CD8-positive, alpha-beta memory T cell (primary cell): ENCODE data around the gene CEACAM16. TPM values are rescaled to one million over a fixed set of nuclear protein-coding genes. Genes with fewer than 3 reads are reported as not detected.

Experiments used
- CTCF ChIA-PET: fragments of 350-600 bp; sonication (Branson Sonifier 250); formaldehyde crosslinking; loops from one replicate; lab custom pipeline; 2021; ENCODE audit warnings: antibody characterized with exemption; lab: Charles Lee
- POLR2A ChIA-PET: fragments of 350-600 bp; sonication (Branson Sonifier 250); formaldehyde crosslinking; loops from one replicate; lab custom pipeline; 2021; ENCODE audit warnings: antibody characterized with exemption; lab: Charles Lee
- DNase-seq, 5 donors: peaks; one replicate each; pipeline versions ENCODE4 v3.0.0 to v3.0.0-alpha.2; 2020 to 2022; ENCODE audit warnings: mixed read lengths in 1 of 5
- H3K27ac ChIP-seq: one replicate; pipeline ENCODE4 v1.7.0; 2013; ENCODE audit warnings: low read depth, mild to moderate bottlenecking, low read length, moderate library complexity
- H3K27me3 ChIP-seq: 2 replicates; pipeline ENCODE4 v1.7.0; 2013; ENCODE audit warnings: low read length, mild to moderate bottlenecking; ENCODE audit not compliant: insufficient read depth, poor library complexity, severe bottlenecking
- H3K36me3 ChIP-seq: 2 replicates; pipeline ENCODE4 v1.7.0; 2013; ENCODE audit warnings: mild to moderate bottlenecking, low read length, moderate library complexity; ENCODE audit not compliant: insufficient read depth
- H3K4me1 ChIP-seq: 2 replicates; pipeline ENCODE4 v1.7.0; 2013; ENCODE audit warnings: mild to moderate bottlenecking, low read length, moderate library complexity; ENCODE audit not compliant: insufficient read depth
- H3K4me3 ChIP-seq: 2 replicates; pipeline ENCODE4 v1.7.0; 2013; ENCODE audit warnings: mild to moderate bottlenecking, low read length
- H3K9me3 ChIP-seq: 2 replicates; pipeline ENCODE4 v1.7.0; 2013; ENCODE audit warnings: mild to moderate bottlenecking, low read length
- H3K27ac Mint-ChIP-seq, 8 donors: one replicate each; pipeline ENCODE4 v1.8.0; 2020 to 2021; ENCODE audit warnings: mixed read lengths in 8 of 8, mild to moderate bottlenecking in 6 of 8, inconsistent platforms in 3 of 8, moderate library complexity in 3 of 8
- H3K27me3 Mint-ChIP-seq, 2 donors: one replicate each; pipeline ENCODE4 v1.8.0; 2020 to 2021; ENCODE audit warnings: mixed read lengths in 2 of 2, mild to moderate bottlenecking in 1 of 2, moderate library complexity in 1 of 2
- H3K36me3 Mint-ChIP-seq, 3 donors: one replicate each; pipeline ENCODE4 v1.8.0; 2020 to 2021; ENCODE audit warnings: mixed read lengths in 3 of 3, inconsistent platforms in 1 of 3, mild to moderate bottlenecking in 1 of 3
- H3K4me1 Mint-ChIP-seq, 3 donors: one replicate each; pipeline ENCODE4 v1.8.0; 2020 to 2021; ENCODE audit warnings: mixed read lengths in 3 of 3, inconsistent platforms in 1 of 3, mild to moderate bottlenecking in 1 of 3
- H3K4me3 Mint-ChIP-seq, 7 donors: one replicate each; pipeline ENCODE4 v1.8.0; 2020 to 2021; ENCODE audit warnings: mixed read lengths in 7 of 7, mild to moderate bottlenecking in 6 of 7, moderate library complexity in 4 of 7, inconsistent platforms in 2 of 7
- H3K9me3 Mint-ChIP-seq, 5 donors: one replicate each; pipeline ENCODE4 v1.8.0; 2020 to 2022; ENCODE audit warnings: mixed read lengths in 5 of 5, mild to moderate bottlenecking in 3 of 5, moderate library complexity in 2 of 5, inconsistent platforms in 1 of 5
- polyA plus RNA-seq: library from polyadenylated mRNA; unstranded; fragments of 300-500 nt; fragmentation: Illumina TruSeq; gene quantifications from one replicate; pipeline ENCODE4 v1.2.3, GENCODE V29; 2021
- total RNA-seq, 2 experiments: library from RNA; stranded (reverse); gene quantifications; one replicate each; pipeline ENCODE4 v1.2.3, GENCODE V29; 2021

The CEACAM16 gene
- total and polyA plus RNA-seq, 3 experiments from 2014 or later, result not detected

DNA sequence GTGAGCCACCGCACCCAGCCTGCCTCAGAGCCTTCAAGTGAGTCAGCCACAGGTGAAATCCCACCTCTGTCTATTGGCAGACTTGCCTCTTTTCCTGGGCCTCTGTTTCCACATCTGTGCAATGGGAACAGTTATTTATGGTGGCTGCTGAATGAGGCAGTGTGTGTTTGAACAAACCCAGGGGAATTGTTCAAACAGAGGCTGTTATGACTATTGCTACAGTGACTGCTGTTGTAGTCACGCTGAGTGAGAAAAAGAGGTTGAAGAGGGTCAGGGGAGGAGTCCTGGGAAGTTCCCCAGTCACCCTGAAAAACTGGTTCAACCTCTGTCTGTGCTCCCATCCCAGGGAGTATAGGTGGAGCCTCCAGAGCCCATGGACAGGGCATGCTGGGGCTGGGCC, 27.6 kb upstream of the CEACAM16 start, which contains the start of gene CEACAM19:
Gene CEACAM19, plus strand, starts transcription at position 83 of the 400 bp plus-strand sequence. CDS start 450 bp downstream, outside the sequence.
- Mint-ChIP-seq H3K9me3 (no peaks in the 10 kb centered on the region), H3K27ac (no peak within 1 kb of the TSS), H3K4me3 (no peak within 1 kb of the TSS), H3K36me3 (no peaks in the 10 kb centered on the region), H3K27me3 (peaks cover 8 to 12% of the 10 kb centered on the region in 2 donors), H3K4me1 (no peaks in the 10 kb centered on the region)
- Histone ChIP-seq H3K27ac (no peak within 1 kb of the TSS), H3K36me3 (no peaks in the 10 kb centered on the region), H3K4me1 (no peaks in the 10 kb centered on the region), H3K27me3 (no peaks in the 10 kb centered on the region), H3K9me3 (no peaks in the 10 kb centered on the region), H3K4me3 (no peak within 1 kb of the TSS)
- no peak for DNase-seq
- ChIA-PET CTCF (no interaction called here), POLR2A (no interaction called here)

DNA sequence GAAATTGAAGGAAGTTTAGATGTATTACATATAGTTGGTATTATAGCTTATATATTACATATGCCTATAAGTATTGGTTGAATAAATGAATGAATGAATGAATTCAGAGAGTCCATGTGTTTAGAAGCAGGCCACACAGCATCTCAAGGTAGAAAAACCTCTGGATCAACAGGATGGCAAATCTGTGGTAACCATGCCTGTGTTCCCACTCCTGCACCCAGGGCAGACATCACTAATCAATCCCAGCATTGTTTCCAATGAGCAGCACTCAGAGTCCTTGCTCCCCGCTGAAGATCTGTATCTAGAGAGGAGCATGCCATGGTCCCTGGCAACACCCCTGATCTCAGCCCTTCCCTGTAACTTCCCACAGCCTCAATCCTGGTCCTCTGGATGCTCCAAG, 26.7 kb upstream of the CEACAM16 start:
- H3K27ac Mint-ChIP-seq, result no peak overlapping the region
- H3K9me3 Mint-ChIP-seq, result no peaks in the 10 kb centered on the region
- ChIA-PET CTCF (no interaction called here), POLR2A (no interaction called here)
- DNase-seq, result no peak
- Histone ChIP-seq H3K36me3 (no peaks in the 10 kb centered on the region), H3K27ac (no peak overlapping the region), H3K4me1 (no peaks in the 10 kb centered on the region), H3K9me3 (no peaks in the 10 kb centered on the region), H3K4me3 (no peak overlapping the region), H3K27me3 (no peaks in the 10 kb centered on the region)
- H3K4me1 Mint-ChIP-seq, result no peaks in the 10 kb centered on the region
- peaks cover 6 to 12% of the 10 kb centered on the region in 2 donors for H3K27me3 Mint-ChIP-seq
- no peaks in the 10 kb centered on the region for H3K36me3 Mint-ChIP-seq
- no peak overlapping the region for H3K4me3 Mint-ChIP-seq

DNA sequence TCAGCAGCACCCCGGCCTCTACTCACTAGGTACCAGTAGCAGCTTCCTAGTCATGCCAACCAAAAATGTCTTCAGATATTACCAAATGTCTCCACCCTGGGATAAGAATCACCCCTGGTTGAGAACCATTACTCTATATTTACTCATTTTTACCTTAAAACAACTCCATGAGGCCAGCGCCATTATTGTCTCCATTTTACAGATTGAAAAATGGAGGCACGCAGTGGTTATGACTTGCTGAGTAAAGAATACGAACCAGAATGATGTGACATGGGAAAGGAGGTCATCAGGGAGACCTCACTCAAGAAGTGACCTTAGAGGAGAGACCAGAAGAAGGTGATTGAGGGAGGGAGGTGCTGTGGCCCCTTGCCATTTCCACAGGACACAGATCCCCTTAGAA, 25.4 kb upstream of the CEACAM16 start:
- Histone ChIP-seq H3K9me3 (no peaks in the 10 kb centered on the region), H3K27ac (no peak overlapping the region), H3K27me3 (no peaks in the 10 kb centered on the region), H3K4me1 (no peaks in the 10 kb centered on the region), H3K36me3 (no peaks in the 10 kb centered on the region), H3K4me3 (no peak overlapping the region)
- H3K27ac Mint-ChIP-seq, result peak overlapping the region in 1 of 8 donors; percentile 11
- H3K4me1 Mint-ChIP-seq, result no peaks in the 10 kb centered on the region
- no peak for DNase-seq
- H3K4me3 Mint-ChIP-seq, result no peak overlapping the region
- POLR2A ChIA-PET, result no interaction called here
- peaks cover 10 to 12% of the 10 kb centered on the region in 2 donors for H3K27me3 Mint-ChIP-seq
- no peaks in the 10 kb centered on the region for H3K9me3 Mint-ChIP-seq
- H3K36me3 Mint-ChIP-seq, result no peaks in the 10 kb centered on the region
- CTCF ChIA-PET, result no interaction called here

DNA sequence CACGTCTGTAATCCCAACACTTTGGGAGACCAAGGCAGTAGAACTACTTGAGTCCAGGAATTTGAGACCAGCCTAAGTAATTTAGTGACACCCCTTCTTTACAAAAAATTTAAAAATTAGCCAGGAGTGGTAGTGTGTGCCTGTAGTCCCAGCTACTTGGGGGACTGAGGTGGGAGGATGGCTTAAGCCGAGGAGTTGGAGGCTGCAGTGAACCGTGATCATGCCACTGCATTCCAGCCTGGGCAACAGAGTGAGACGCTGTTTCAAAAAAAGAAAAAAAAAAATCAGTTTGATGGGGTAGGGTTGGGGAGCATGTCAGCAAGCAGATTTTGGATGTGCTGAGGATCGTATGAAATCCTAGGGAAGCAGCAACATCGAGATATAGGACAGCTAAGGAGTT, 23.4 kb upstream of the CEACAM16 start:
- Histone ChIP-seq H3K4me1 (no peaks in the 10 kb centered on the region), H3K9me3 (no peaks in the 10 kb centered on the region), H3K36me3 (no peaks in the 10 kb centered on the region), H3K27ac (no peak overlapping the region), H3K4me3 (no peak overlapping the region), H3K27me3 (no peaks in the 10 kb centered on the region)
- POLR2A ChIA-PET, result no interaction called here
- no peak overlapping the region for H3K27ac Mint-ChIP-seq
- H3K27me3 Mint-ChIP-seq, result peaks cover 5 to 13% of the 10 kb centered on the region in 2 donors
- DNase-seq, result no peak
- H3K9me3 Mint-ChIP-seq, result no peaks in the 10 kb centered on the region
- H3K4me1 Mint-ChIP-seq, result no peaks in the 10 kb centered on the region
- CTCF ChIA-PET, result no interaction called here
- no peak overlapping the region for H3K4me3 Mint-ChIP-seq
- H3K36me3 Mint-ChIP-seq, result no peaks in the 10 kb centered on the region

DNA sequence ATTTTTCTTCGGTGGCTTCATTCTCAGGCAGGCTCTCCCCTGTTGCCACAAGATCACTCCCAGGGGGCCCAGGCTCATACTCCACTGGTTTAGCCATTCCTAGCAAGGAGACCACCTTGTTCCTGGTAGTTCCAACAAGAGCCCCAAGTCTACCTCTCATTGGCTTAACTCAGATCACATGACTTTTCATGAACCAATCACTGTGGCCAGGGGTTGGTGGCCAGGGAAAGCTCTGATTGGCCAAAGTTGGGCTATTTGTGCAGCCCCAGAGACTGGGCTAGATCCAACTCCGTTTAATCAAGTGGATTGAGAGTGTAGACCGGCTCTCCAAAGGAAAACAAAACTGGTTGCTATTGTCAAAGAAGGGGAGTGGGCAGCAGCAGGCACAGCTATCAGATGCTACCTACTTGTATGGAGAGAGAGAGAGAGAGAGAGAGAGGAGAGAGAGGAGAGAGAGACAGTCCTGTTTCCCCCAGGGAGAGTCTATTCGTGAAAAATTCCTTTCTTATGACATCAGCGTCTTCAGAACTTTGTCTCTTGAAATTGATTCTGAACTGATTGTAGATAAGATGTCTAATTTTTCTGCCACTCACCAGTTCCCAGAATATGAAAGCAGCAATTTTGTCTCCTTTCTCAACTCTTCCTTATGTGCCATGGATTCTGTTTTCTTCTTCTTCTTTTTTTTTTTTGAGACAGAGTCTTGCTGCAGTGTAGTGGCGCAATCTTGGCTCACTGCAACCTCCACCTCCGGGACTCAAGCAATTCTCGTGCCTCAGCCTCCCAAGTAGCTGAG, 21.7 kb upstream of the CEACAM16 start:
- Histone ChIP-seq H3K9me3 (no peaks in the 10 kb centered on the region), H3K27ac (no peak overlapping the region), H3K4me3 (no peak overlapping the region), H3K4me1 (no peaks in the 10 kb centered on the region), H3K36me3 (no peaks in the 10 kb centered on the region), H3K27me3 (no peaks in the 10 kb centered on the region)
- no peak overlapping the region for H3K27ac Mint-ChIP-seq
- CTCF ChIA-PET, result interaction anchor here (1.2 kb wide), 1 partner anchor 14 kb away, joined by 3 read pairs; no protein-coding TSS in a partner anchor
- H3K27me3 Mint-ChIP-seq, result peaks cover 5 to 15% of the 10 kb centered on the region in 2 donors
- POLR2A ChIA-PET, result no interaction called here
- no peak for DNase-seq
- H3K36me3 Mint-ChIP-seq, result no peaks in the 10 kb centered on the region
- no peaks in the 10 kb centered on the region for H3K9me3 Mint-ChIP-seq
- H3K4me1 Mint-ChIP-seq, result no peaks in the 10 kb centered on the region
- H3K4me3 Mint-ChIP-seq, result no peak overlapping the region

DNA sequence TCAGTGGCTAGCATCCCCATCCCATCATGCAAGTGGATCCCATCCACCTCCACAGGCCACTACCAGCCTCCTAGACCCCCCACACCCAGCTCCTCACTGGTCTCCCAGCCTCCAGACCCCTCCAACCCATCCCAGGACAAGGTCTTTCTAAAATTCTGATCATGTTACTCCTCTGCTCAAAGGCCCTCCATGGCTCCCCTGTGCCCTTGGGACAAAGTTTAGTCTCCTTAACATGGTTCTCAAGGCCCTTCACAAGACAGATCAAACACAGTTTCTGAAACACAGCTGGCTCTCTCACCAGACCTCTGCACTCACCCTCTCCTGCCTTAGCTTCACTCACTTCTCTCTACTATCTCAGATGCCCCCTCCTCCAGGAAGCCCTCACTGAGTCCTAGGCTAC, 18.4 kb upstream of the CEACAM16 start:
- H3K27me3 ChIP-seq, result no peaks in the 10 kb centered on the region
- H3K4me1 Mint-ChIP-seq, result peaks cover 3 to 5% (median 5%) of the 10 kb centered on the region in 3 donors
- H3K4me1 ChIP-seq, result no peaks in the 10 kb centered on the region
- H3K9me3 ChIP-seq, result no peaks in the 10 kb centered on the region
- no peaks in the 10 kb centered on the region for H3K36me3 ChIP-seq
- peaks cover 9 to 25% of the 10 kb centered on the region in 2 donors for H3K27me3 Mint-ChIP-seq
- peaks cover 0 to 2% (median 0%) of the 10 kb centered on the region in 5 donors for H3K9me3 Mint-ChIP-seq
- H3K27ac ChIP-seq, result no peak overlapping the region
- H3K36me3 Mint-ChIP-seq, result no peaks in the 10 kb centered on the region
- CTCF ChIA-PET, result no interaction called here
- H3K4me3 ChIP-seq, result no peak overlapping the region
- POLR2A ChIA-PET, result no interaction called here
- H3K27ac Mint-ChIP-seq, result no peak overlapping the region
- DNase-seq, result no peak
- no peak overlapping the region for H3K4me3 Mint-ChIP-seq

DNA sequence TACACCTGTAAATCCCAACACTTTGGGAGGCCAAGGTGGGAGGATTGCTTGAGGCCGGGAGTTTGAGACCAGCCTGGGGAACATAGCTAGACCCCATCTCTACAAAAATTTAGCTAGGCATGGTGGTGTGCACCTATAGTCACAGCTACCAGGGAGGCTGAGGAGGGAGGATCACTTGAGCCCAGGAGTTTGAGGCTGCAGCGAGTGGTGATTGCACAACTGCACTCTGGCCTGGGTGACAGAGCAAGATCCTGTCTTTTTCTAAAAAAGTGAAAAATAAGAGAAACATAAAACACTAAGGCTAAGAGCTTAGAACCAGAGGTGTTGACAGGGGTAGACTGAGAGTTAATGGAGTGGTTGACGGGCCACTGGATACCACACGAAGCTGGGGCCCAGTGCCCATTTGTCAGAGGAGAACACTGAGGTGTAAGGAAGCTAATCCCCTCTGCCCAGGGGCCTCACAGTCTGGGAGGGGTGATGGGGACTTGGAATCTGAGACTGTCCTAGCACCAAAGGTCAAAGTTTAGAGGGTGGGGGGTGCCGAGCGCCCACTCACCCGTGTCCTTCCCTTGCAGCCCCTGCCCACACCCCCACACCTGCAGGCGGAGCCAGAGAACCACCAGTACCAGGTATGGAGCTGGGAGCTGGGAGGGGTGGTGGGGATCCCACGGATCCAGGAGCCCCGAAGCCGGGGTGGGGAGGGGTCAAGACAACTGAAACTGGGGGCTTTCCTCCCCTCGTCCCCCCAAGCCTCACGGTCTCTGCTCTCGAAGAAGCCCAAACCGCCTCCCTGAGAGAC, 16.8 kb upstream of the CEACAM16 start:
- H3K36me3 ChIP-seq, result no peaks in the 10 kb centered on the region
- ChIA-PET POLR2A (no interaction called here), CTCF (no interaction called here)
- peaks cover 9 to 31% of the 10 kb centered on the region in 2 donors for H3K27me3 Mint-ChIP-seq
- peaks cover 0 to 2% (median 0%) of the 10 kb centered on the region in 5 donors for H3K9me3 Mint-ChIP-seq
- H3K27ac ChIP-seq, result no peak overlapping the region
- H3K4me1 ChIP-seq, result no peaks in the 10 kb centered on the region
- no peak overlapping the region for H3K27ac Mint-ChIP-seq
- no peaks in the 10 kb centered on the region for H3K27me3 ChIP-seq
- no peak overlapping the region for H3K4me3 Mint-ChIP-seq
- peaks cover 3 to 5% (median 5%) of the 10 kb centered on the region in 3 donors for H3K4me1 Mint-ChIP-seq
- no peaks in the 10 kb centered on the region for H3K9me3 ChIP-seq
- no peak for DNase-seq
- H3K36me3 Mint-ChIP-seq, result no peaks in the 10 kb centered on the region
- no peak overlapping the region for H3K4me3 ChIP-seq

DNA sequence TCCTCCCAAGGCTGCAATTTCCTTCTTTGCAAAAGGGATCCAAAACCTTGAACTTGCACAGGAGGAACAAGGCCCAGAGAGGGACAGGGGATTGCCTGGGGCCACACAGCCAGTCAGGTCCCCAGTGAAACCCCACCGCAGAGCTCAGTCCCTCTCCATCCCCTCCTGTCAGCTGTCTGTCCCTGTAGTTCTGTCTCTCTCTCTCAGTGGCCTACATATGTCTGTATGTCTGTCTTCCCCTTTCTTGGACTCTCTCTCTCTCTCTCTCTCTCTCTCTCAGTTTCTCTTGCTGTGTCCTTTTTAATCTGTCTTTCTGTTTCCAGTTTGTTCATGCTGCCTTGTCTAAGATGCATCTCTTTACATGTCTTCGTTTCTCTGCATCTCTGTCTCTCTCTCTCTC, 16.1 kb upstream of the CEACAM16 start:
- ChIA-PET POLR2A (no interaction called here), CTCF (no interaction called here)
- Histone ChIP-seq H3K27me3 (no peaks in the 10 kb centered on the region), H3K4me3 (no peak overlapping the region), H3K36me3 (no peaks in the 10 kb centered on the region), H3K9me3 (no peaks in the 10 kb centered on the region), H3K4me1 (no peaks in the 10 kb centered on the region), H3K27ac (no peak overlapping the region)
- no peak overlapping the region for H3K4me3 Mint-ChIP-seq
- peaks cover 0 to 2% (median 0%) of the 10 kb centered on the region in 5 donors for H3K9me3 Mint-ChIP-seq
- peaks cover 3 to 5% (median 5%) of the 10 kb centered on the region in 3 donors for H3K4me1 Mint-ChIP-seq
- no peak for DNase-seq
- H3K36me3 Mint-ChIP-seq, result no peaks in the 10 kb centered on the region
- H3K27me3 Mint-ChIP-seq, result peaks cover 5 to 34% of the 10 kb centered on the region in 2 donors
- peak overlapping the region in 1 of 8 donors; percentile 45 for H3K27ac Mint-ChIP-seq
